B cell (primary cell): ENCODE measurements around the gene GRN.

Experiments used
- CTCF ChIP-seq: fragments of 200-600 bp; IDR thresholded peaks from one replicate; pipeline ENCODE4 v1.8.0; 2022; ENCODE audit warnings: antibody characterized with exemption, mild to moderate bottlenecking
- EZH2 ChIP-seq: IDR thresholded peaks from 2 replicates; pipeline ENCODE4 v1.6.1; 2012; ENCODE audit warnings: borderline replicate concordance, low read depth, mild to moderate bottlenecking, moderate library complexity, low read length; ENCODE audit not compliant: insufficient read depth, poor library complexity, severe bottlenecking

DNA sequence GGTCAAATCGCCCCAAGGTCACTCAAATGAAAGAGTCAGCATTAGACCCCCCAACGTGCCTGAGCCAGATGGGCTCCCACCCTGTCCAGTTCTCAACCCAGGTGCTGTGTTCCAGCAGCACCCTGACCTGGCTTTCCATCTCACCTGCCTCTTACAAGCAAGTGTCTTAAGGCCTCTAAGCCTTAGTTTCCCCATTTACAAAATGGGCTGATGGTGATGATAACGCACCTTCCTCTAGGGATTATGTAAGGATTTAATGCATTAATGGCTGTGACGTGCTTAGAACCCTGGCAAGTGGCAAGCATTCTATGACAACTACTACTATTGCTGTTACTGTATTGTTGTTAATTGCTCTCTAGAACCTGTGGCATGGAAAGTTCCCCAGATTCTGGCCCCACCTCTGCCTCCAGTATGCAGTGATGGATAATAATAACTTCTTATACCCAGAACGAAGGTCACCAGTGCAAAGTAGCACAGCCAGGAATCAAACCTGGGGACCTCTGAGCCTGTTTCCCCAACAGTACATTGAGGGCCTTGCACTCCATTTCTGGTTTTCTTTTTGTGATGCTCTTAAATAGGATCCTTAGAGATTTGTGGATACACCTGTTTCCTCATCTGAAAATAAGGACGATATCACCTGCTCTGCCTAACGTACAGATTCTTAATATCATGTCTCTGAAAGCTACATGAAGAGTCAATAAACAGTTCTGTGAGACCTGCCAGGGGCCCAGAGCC, 17.2 kb upstream of the GRN start:
- no peak for TF ChIP-seq CTCF
- no peak for TF ChIP-seq EZH2
